HG02840 (cell line): ENCODE results near the gene PCDHB13.
"Not testable (repeated sequence)": the region's sequence is repeated elsewhere in the genome, so short reads cannot be mapped to it uniquely, and the experiment has no call there.

ENCODE experiments used
- ATAC-seq: cut with Tn5 transposase; IDR thresholded peaks from one replicate; pipeline ENCODE4 v1.9.1; 2021; ENCODE audit warnings: mild to moderate bottlenecking, moderate library complexity, moderate number of reproducible peaks; ENCODE audit not compliant: unreplicated experiment, low FRiP score

PCDHB13 gene

DNA sequence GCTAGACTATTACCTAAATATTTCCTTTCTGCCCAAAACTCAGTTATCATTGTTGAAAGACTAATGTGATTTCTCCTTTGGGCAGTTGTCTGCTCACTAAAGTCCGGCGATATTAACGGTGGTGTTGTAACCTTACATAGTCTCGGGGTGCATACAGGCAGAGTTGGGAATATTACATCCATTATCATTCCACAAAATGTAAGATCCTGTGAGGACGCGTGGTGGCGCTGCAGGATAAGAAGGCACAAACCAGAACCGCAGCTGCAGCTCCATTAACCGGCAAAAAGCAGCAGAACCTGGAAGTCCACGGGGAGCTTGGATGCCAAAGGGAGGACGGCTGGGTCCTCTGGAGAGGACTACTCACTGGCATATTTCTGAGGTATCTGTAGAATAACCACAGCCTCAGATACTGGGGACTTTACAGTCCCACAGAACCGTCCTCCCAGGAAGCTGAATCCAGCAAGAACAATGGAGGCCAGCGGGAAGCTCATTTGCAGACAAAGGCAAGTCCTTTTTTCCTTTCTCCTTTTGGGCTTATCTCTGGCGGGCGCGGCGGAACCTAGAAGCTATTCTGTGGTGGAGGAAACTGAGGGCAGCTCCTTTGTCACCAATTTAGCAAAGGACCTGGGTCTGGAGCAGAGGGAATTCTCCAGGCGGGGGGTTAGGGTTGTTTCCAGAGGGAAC, at the start of gene PCDHB13:
PCDHB13 (plus strand) TSS at position 264 of the 684 bp plus-strand sequence; CDS start at position 469, 205 bp downstream.
- not testable (repeated sequence) for ATAC-seq

DNA sequence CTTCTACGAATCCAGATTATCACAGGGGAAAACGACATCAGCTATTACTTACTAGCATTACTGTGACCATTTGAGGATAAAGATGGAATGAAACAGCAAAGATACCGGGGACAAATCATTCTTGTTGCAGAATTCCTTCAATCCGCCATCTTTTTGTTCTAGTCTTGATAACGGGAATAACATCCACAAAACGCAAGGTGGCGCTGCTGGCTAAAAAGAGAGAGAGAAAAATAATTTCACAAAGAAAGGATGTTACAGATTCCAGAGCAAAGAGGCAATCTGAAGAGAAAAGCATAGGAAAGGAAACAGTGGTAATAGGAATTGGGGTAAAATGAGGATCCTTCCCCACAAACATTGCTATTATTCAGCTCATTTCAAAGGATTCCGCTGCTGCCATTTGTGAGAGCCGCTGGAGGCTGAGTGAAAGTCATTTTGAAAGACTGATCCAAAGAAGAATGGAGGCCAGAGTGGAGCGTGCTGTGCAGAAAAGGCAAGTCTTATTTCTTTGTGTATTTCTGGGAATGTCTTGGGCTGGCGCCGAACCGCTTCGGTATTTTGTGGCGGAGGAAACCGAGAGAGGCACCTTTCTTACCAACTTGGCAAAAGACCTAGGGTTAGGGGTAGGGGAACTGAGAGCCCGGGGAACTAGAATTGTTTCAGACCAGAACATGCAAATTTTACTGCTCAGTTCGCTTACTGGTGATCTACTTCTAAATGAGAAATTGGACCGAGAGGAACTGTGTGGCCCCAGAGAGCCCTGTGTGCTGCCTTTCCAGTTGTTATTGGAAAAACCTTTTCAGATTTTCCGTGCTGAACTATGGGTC, 41.1 kb upstream of the PCDHB13 start, which contains the start of gene PCDHB7:
PCDHB7 (plus strand) TSS at position 264 of the 824 bp plus-strand sequence; CDS start at position 456, 192 bp downstream.
- no peak for ATAC-seq

DNA sequence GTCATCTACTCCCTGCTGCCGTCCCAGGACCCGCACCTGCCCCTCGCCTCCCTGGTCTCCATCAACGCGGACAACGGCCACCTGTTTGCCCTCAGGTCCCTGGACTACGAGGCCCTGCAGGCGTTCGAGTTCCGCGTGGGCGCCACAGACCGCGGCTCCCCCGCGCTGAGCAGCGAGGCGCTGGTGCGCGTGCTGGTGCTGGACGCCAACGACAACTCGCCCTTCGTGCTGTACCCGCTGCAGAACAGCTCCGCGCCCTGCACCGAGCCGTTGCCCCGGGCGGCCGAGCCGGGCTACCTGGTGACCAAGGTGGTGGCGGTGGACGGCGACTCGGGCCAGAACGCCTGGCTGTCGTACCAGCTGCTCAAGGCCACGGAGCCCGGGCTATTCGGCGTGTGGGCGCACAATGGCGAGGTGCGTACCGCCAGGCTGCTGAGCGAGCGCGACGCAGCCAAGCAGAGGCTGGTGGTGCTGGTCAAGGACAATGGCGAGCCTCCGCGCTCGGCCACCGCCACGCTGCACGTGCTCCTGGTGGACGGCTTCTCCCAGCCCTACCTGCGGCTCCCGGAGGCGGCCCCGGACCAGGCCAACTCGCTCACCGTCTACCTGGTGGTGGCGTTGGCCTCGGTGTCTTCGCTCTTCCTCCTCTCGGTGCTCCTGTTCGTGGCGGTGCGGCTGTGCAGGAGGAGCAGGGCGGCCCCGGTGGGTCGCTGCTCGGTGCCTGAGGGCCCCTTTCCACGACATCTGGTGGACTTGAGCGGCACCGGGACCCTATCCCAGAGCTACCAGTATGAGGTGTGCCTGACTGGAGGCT, 39.2 kb upstream of the PCDHB13 start:
- not testable (repeated sequence) for ATAC-seq

DNA sequence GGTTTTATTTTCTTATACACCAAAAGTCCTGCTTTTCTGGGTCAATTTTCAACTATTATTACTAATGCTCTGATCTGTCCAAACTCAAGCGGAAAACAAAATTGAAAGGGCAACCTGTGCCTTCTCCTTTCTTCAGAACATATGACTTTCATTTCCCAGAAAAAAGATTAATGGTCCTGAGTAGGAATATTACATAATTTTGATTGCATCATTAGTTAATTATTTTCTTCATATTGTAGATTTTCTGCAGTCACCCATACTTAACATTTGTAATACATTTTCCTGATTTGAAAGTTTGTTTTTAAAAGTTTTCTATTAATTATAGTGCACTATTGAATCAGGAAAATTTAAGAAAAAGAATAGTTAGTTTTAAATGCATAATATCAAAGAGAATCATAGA, 37.8 kb upstream of the PCDHB13 start:
- ATAC-seq = no peak

DNA sequence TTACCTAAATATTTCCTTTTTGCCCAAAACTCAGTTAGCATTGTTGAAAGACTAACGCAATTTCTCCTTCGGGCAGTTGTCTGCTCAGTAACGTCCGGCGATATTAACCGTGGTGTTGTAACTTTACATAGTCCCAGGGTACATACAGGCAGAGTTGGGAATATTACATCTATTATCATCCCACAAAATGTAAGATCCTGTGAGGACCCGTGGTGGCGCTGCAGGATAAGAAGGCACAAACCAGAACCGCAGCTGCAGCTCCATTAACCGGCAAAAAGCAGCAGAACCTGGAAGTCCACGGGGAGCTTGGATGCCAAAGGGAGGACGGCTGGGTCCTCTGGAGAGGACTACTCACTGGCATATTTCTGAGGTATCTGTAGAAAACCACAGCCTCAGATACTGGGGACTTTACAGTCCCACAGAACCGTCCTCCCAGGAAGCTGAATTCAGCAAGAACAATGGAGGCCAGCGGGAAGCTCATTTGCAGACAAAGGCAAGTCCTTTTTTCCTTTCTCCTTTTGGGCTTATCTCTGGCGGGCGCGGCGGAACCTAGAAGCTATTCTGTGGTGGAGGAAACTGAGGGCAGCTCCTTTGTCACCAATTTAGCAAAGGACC, 36.0 kb upstream of the PCDHB13 start, which contains the start of gene PCDHB8:
PCDHB8 (plus strand) TSS at position 214 of the 615 bp plus-strand sequence; CDS start at position 459, 245 bp downstream.
- not testable (repeated sequence) for ATAC-seq

DNA sequence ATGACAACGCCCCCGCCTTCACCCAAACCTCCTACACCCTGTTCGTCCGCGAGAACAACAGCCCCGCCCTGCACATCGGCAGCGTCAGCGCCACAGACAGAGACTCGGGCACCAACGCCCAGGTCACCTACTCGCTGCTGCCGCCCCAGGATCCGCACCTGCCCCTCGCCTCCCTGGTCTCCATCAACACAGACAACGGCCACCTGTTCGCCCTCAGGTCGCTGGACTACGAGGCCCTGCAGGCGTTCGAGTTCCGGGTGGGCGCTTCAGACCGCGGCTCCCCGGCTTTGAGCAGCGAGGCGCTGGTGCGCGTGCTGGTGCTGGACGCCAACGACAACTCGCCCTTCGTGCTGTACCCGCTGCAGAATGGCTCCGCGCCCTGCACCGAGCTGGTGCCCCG, 34.3 kb upstream of the PCDHB13 start:
- not testable (repeated sequence) for ATAC-seq

DNA sequence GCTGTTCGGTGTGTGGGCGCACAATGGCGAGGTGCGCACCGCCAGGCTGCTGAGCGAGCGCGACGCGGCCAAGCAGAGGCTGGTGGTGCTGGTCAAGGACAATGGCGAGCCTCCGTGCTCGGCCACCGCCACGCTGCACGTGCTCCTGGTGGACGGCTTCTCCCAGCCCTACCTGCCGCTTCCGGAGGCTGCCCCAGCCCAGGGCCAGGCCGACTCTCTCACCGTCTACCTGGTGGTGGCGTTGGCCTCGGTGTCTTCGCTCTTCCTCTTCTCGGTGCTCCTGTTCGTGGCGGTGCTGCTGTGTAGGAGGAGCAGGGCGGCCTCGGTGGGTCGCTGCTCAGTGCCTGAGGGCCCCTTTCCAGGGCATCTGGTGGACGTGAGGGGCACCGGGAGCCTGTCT, 33.8 kb upstream of the PCDHB13 start:
- not testable (repeated sequence) for ATAC-seq

DNA sequence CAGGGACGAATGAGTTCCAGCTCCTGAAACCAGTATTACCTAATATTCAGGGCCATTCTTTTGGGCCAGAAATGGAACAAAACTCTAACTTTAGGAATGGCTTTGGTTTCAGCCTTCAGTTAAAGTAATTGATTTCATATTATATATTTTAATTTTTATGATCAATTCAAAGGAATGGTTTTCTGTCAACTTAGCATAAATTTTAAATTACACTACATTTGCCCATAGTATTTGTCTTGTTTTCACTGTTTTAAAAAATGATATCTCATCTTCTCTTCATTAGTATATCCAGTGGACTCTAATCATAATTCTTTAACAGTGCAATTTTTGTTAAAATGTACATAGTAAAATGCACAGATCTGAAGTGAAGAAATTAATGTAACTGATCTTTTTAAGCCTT, 33.4 kb upstream of the PCDHB13 start:
- ATAC-seq = no peak

DNA sequence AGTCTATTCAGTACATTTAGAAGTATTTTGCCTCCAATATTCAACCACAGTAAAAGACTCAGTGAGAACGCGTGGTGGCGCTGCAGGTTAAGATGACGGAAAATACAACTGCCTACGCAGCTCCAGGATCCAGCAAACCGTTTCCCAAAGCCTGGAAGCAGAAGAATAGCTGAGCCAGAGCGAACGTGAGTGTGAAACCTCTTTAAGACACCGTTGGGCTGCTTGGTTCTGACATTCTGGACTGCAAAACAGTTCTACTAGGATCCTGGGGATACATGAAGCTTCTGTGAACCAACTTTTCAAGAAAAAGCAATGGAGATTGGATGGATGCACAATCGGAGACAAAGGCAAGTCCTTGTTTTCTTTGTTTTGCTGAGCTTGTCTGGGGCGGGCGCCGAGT, 31.5 kb upstream of the PCDHB13 start, which contains the start of gene PCDHB16:
PCDHB16 (plus strand) TSS at position 140 of the 400 bp plus-strand sequence; CDS start at position 313, 173 bp downstream.
- no peak for ATAC-seq

DNA sequence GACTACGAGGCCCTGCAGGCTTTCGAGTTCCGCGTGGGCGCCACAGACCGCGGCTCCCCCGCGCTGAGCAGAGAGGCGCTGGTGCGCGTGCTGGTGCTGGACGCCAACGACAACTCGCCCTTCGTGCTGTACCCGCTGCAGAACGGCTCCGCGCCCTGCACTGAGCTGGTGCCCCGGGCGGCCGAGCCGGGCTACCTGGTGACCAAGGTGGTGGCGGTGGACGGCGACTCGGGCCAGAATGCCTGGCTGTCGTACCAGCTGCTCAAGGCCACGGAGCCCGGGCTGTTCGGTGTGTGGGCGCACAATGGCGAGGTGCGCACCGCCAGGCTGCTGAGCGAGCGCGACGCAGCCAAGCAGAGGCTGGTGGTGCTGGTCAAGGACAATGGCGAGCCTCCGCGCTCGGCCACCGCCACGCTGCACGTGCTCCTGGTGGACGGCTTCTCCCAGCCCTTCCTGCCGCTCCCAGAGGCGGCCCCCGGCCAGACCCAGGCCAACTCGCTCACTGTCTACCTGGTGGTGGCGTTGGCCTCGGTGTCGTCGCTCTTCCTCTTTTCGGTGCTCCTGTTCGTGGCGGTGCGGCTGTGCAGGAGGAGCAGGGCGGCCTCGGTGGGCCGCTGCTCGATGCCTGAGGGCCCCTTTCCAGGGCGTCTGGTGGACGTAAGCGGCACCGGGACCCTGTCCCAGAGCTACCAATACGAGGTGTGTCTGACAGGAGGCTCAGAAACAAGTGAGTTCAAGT, 29.4 kb upstream of the PCDHB13 start:
- ATAC-seq = not testable (repeated sequence)

DNA sequence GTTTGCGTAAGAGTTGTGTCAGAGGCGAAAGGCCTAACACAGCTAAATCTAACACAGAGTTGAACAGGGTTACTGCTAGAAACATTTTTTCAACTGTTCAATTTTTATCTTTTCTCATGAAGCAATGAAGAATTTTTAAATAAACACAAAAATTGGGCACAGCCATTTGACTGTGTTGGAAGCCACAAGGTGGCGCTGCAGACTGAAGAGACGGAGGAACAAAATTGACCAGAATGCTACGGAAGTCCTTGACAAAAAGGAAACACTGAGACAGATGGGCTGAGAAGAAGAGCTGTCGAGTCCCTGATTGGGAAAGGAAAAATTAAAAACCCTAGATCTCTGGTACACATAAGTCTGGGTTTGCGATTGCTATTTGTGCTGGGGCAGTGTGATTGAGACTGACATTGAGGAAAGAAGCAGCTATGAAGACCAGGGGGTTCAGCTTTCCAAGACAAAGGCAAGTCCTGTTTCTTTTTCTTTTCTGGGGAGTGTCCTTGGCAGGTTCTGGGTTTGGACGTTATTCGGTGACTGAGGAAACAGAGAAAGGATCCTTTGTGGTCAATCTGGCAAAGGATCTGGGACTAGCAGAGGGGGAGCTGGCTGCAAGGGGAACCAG, 26.7 kb upstream of the PCDHB13 start, which contains the start of gene PCDHB9:
PCDHB9 (plus strand) TSS at position 265 of the 616 bp plus-strand sequence; CDS start at position 423, 158 bp downstream.
- no peak for ATAC-seq

DNA sequence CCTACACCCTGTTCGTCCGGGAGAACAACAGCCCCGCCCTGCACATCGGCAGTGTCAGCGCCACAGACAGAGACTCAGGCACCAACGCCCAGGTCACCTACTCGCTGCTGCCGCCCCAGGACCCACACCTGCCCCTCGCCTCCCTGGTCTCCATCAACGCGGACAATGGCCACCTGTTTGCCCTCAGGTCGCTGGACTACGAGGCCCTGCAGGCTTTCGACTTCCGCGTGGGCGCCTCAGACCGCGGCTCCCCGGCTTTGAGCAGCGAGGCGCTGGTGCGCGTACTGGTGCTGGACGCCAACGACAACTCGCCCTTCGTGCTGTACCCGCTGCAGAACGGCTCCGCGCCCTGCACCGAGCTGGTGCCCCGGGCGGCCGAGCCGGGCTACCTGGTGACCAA, 25.0 kb upstream of the PCDHB13 start:
- ATAC-seq = not testable (repeated sequence)

DNA sequence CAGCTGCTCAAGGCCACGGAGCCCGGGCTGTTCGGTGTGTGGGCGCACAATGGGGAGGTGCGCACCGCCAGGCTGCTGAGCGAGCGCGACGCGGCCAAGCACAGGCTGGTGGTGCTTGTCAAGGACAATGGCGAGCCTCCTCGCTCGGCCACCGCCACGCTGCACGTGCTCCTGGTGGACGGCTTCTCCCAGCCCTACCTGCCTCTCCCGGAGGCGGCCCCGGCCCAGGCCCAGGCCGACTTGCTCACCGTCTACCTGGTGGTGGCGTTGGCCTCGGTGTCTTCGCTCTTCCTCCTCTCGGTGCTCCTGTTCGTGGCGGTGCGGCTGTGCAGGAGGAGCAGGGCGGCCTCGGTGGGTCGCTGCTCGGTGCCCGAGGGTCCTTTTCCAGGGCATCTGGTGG, 24.6 kb upstream of the PCDHB13 start:
- ATAC-seq = not testable (repeated sequence)

DNA sequence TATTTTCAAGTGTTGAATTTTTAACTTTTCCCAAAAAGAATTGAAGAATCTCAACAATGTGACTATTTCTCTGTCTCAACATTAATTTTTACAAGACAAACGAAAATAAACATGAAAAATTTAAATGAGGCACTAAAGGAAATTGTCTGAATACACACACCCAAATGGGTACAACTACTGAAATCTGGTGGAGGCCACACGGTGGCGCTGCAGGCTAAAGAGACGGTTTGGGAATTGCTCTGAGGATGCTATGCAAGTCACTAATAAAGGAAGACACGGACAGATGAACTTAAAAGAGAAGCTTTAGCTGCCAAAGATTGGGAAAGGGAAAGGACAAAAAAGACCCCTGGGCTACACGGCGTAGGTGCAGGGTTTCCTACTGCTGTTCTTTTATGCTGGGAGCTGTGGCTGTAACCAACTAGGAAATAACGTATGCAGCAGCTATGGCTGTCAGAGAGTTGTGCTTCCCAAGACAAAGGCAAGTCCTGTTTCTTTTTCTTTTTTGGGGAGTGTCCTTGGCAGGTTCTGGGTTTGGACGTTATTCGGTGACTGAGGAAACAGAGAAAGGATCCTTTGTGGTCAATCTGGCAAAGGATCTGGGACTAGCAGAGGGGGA, 21.5 kb upstream of the PCDHB13 start, which contains the start of gene PCDHB10:
PCDHB10 (plus strand) TSS at position 244 of the 616 bp plus-strand sequence; CDS start at position 444, 200 bp downstream.
- ATAC-seq = no peak

DNA sequence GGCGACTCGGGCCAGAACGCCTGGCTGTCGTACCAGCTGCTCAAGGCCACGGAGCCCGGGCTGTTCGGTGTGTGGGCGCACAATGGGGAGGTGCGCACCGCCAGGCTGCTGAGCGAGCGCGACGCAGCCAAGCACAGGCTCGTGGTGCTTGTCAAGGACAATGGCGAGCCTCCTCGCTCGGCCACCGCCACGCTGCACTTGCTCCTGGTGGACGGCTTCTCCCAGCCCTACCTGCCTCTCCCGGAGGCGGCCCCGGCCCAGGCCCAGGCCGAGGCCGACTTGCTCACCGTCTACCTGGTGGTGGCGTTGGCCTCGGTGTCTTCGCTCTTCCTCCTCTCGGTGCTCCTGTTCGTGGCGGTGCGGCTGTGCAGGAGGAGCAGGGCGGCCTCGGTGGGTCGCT, 19.4 kb upstream of the PCDHB13 start:
- ATAC-seq = not testable (repeated sequence)

DNA sequence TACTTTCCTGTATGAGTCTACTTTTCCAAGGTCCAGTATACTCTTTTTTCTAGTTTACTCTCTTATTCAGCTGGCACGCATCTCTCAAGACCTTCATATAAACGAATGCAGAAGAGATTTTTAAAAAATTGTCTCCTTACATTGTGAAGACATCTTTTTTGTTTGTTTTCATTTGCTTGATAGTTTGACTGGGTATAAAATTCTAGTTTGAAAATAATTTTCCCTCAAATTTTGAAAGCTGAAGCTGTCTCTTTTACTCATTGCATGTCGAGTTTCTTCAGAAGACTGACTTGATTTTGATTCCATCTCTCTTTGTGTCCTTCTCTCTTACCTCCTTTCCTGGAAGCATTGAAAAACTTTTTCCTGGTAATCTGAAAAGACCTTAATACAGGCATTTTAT, 17.4 kb upstream of the PCDHB13 start:
- no peak for ATAC-seq

DNA sequence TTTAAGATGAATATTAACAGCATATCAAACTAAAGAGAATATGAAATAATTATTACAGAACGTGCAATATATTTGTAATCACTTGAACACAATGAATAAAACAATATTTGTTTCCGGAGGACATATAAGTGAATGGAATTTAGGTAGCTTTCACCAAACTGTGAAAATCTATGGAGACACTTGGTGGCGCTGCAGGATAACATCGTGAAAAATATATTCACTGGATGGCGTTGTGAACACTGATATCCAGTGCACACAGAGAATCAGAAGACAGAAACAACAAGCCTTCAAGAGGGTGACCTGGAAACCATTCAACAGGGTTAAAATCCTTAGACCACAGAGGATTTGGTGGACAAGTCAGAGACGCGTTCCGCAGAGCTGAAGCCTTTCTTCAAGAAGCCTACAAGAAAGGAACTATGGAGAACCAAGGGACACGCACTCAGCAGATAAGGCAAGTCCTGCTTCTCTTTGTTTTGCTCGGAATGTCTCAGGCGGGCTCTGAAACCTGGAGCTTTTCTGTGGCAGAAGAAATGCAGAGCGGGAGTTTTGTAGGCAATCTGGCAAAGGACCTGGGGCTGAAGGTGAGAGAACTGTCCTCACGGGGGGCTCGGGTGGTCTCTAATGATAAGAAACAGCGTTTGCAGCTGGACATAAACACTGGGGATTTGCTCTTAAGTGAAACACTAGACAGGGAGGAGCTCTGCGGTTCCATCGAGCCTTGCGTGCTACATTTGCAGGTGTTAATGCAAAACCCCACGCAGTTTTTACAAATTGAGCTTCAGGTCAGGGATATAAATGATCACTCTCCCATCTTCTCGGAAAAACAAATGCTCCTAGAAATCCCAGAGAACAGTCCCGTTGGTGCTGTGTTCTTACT, 14.1 kb upstream of the PCDHB13 start, which contains the start of gene PCDHB11:
PCDHB11 (plus strand) TSS at position 269 of the 877 bp plus-strand sequence; CDS start at position 417, 148 bp downstream.
- no peak for ATAC-seq
